Activated CD8-positive, alpha-beta memory T cell treated with anti-CD3 and anti-CD28 coated beads for 36 hours (primary cell): Measurements from ENCODE around the gene SSC5D. TPM values are rescaled to one million over a fixed set of nuclear protein-coding genes. Genes with fewer than 3 reads are reported as not detected.

ENCODE experiments used
- CTCF ChIA-PET: fragments of 350-600 bp; sonication (Branson Sonifier 250); formaldehyde crosslinking; loops from one replicate; lab custom pipeline; 2021; ENCODE audit warnings: antibody characterized with exemption; lab: Charles Lee
- POLR2A ChIA-PET: fragments of 350-600 bp; sonication (Branson Sonifier 250); formaldehyde crosslinking; loops from one replicate; lab custom pipeline; 2021; ENCODE audit warnings: antibody characterized with exemption; lab: Charles Lee
- total RNA-seq, 2 experiments: library from RNA; stranded (reverse); gene quantifications; one replicate each; pipeline ENCODE4 v1.2.3, GENCODE V29; 2021

Gene SSC5D
- total RNA-seq, 2 experiments from 2014 or later, result 0.63 to 0.99 TPM

DNA sequence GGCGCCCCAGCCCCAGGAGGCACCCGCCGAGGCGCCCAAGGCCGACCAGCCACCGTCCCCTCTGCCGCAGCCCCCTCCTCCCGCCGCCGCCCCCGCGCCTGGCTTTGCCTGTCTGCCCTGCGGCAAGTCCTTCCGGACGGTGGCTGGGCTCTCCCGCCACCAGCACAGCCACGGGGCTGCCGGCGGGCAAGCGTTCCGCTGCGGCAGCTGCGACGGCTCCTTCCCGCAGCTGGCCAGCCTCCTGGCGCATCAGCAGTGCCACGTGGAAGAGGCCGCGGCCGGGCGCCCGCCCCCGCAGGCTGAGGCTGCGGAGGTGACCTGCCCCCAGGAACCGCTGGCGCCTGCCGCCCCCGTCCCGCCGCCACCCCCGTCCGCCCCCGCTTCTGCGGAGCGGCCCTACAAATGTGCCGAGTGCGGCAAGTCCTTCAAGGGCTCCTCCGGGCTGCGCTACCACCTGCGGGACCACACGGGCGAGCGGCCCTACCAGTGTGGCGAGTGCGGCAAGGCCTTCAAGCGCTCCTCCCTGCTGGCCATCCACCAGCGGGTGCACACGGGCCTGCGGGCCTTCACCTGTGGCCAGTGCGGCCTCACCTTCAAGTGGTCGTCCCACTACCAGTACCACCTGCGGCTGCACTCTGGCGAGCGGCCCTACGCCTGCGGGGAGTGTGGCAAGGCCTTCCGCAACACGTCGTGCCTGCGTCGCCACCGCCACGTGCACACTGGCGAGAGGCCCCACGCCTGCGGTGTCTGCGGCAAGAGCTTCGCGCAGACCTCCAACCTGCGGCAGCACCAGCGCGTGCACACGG lies 5.9 kb upstream of the SSC5D start:
- ChIA-PET POLR2A (interaction anchor here (0.5 kb wide), 1 partner anchor 14 kb away, joined by 5 read pairs; no protein-coding TSS in a partner anchor), CTCF (interaction anchor here (0.6 kb wide), 1 partner anchor 8 kb away, joined by 3 read pairs; no protein-coding TSS in a partner anchor)

GRCh38 chr19:55482967-55483705 lies 5.1 kb upstream of the SSC5D start:
- POLR2A ChIA-PET, result no interaction called here
- CTCF ChIA-PET, result interaction anchor here (0.6 to 5.7 kb wide), 3 partner anchors 9 to 21 kb away, joined by 3 to 25 read pairs (median 3); no protein-coding TSS in a partner anchor

DNA sequence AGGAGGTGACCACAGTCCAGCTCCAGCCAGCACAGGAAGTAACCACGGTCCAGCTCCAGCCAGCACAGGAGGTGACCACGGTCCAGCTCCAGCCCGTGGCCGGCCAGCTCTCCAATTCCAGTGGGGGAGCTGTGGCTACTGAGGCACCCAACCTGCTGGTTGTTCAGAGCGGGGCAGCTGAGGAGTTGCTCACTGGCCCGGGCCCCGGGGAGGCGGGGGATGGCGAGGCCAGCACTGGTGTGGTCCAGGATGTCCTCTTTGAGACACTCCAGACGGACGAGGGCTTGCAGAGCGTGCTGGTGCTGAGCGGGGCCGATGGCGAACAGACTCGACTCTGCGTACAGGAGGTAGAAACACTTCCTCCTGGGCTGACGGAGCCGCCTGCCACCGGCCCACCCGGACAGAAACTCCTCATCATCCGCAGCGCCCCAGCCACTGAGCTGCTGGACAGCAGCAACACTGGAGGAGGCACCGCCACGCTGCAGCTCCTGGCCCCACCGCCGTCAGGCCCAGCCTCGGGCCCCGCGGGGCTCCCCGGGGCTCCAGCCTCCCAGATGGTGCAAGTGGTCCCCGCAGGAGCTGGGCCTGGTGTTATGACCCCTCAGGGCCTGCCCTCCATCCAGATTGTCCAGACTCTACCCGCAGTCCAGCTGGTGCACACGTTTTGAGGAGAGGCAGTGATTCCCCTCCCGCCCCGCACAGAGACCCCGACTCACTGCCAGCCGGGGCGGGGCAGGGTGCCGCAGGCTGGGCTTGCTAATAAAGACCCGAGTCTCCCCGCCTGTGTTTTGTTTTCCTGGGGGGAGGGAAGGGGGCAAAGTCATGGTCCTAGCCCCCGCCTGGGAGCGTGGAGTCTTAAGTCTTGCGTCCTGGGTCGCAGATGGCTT lies 4.3 kb upstream of the SSC5D start:
- CTCF ChIA-PET, result interaction anchor here (1.3 to 5.7 kb wide), 2 partner anchors 16 to 21 kb away, joined by 3 to 25 read pairs; no protein-coding TSS in a partner anchor
- POLR2A ChIA-PET, result interaction anchor here (2.7 kb wide), 1 partner anchor 8 kb away, joined by 14 read pairs; the partner anchor contains the start of gene ZNF628

GRCh38 chr19:55484593-55485438 lies 3.4 kb upstream of the SSC5D start, which contains the start of gene NAT14:
Gene NAT14, plus strand, starts transcription at chr19:55485188. Its CDS starts 521 bp downstream, at chr19:55485709.
- ChIA-PET POLR2A (interaction anchor here (2.7 kb wide), 1 partner anchor 8 kb away, joined by 14 read pairs; the partner anchor contains the start of gene ZNF628), CTCF (interaction anchor here (0.6 to 5.7 kb wide), 3 partner anchors 8 to 20 kb away, joined by 4 to 25 read pairs (median 5); no protein-coding TSS in a partner anchor)

GRCh38 chr19:55485439-55486011 lies 2.7 kb upstream of the SSC5D start:
- POLR2A ChIA-PET, result interaction anchor here (2.7 kb wide), 1 partner anchor 9 kb away, joined by 14 read pairs; the partner anchor contains the start of gene ZNF628
- CTCF ChIA-PET, result interaction anchor here (0.6 to 5.7 kb wide), 4 partner anchors 9 to 121 kb away, joined by 4 to 25 read pairs (median 5); partner anchors contain the start of gene ZNF865

GRCh38 chr19:55486043-55486970 lies 1.9 kb upstream of the SSC5D start:
- POLR2A ChIA-PET, result interaction anchor here (2.7 kb wide), 1 partner anchor 10 kb away, joined by 14 read pairs; the partner anchor contains the start of gene ZNF628
- CTCF ChIA-PET, result interaction anchor here (0.5 to 5.7 kb wide), 4 partner anchors 12 to 142 kb away, joined by 3 to 25 read pairs (median 6); partner anchors contain the start of gene ZNF865

- CTCF ChIA-PET, result interaction anchor here (1.5 to 5.7 kb wide), 3 partner anchors 11 to 119 kb away, joined by 5 to 25 read pairs (median 6); partner anchors contain the start of gene ZNF865
- POLR2A ChIA-PET, result interaction anchor here (2.7 kb wide), 1 partner anchor 11 kb away, joined by 14 read pairs; the partner anchor contains the start of gene ZNF628
Measured at GRCh38 chr19:55486971-55487923, 989 bp upstream of the SSC5D start.

- ChIA-PET CTCF (interaction anchor here (5.7 kb wide), 1 partner anchor 15 kb away, joined by 25 read pairs; no protein-coding TSS in a partner anchor), POLR2A (no interaction called here)
Measured at GRCh38 chr19:55488986-55489710, 912 bp downstream of the SSC5D start.

GRCh38 chr19:55489711-55490477 lies 1.7 kb downstream of the SSC5D start:
- ChIA-PET CTCF (interaction anchor here (1.9 kb wide), 1 partner anchor 22 kb away, joined by 6 read pairs; no protein-coding TSS in a partner anchor), POLR2A (no interaction called here)

GRCh38 chr19:55490478-55491432 lies 2.5 kb downstream of the SSC5D start:
- ChIA-PET POLR2A (no interaction called here), CTCF (interaction anchor here (1.2 to 1.9 kb wide), 2 partner anchors 23 to 350 kb away, joined by 3 to 6 read pairs; no protein-coding TSS in a partner anchor)

DNA sequence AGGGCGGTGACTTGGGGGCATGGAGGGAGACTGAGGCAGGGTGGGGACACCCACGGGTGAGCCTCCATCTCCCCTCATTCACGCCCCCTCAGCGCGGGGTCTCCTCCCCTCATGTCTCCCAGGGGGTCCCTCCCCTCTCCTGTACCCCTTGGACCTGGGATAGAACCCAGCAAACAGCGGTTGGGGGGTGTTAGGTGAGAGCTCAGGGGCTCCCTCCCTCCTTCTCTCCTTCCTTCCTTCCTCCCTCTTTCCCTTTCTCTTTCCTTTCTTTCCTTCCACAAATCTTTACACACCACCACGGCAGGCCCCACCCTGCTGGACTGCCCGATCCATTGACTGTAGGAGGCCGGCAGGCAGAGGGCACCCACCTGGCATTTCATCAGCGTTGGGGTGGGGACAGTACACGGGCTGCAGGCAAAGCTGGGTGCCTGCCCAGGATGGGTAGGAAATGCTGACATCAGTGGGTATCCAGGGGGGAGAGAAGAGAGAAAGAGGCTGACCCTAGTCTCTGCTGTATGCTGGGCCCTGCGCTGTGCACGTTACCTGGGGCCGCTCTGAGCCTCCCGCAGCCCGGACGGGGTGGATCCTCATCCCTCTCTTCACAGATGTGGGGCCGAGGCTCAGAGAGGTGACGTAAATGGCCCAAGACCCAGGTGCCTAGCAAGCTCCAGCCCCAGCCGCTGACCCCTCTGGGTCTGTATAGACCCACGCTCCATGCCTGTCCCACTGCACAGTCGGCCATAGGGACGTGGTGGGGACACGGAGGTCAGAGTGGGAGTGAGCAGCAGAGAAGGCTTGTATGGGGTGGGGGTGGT lies 3.5 kb downstream of the SSC5D start:
- ChIA-PET CTCF (interaction anchor here (1.2 to 1.9 kb wide), 2 partner anchors 24 to 351 kb away, joined by 3 to 6 read pairs; no protein-coding TSS in a partner anchor), POLR2A (no interaction called here)
